GOT3 (cell line): ENCODE results near the gene FTO.

ENCODE experiments used
- DNase-seq: peaks from one replicate; lab custom pipeline; 2025; ENCODE audit warnings: mixed read lengths; lab: John Stamatoyannopoulos, UW

Gene FTO

DNA sequence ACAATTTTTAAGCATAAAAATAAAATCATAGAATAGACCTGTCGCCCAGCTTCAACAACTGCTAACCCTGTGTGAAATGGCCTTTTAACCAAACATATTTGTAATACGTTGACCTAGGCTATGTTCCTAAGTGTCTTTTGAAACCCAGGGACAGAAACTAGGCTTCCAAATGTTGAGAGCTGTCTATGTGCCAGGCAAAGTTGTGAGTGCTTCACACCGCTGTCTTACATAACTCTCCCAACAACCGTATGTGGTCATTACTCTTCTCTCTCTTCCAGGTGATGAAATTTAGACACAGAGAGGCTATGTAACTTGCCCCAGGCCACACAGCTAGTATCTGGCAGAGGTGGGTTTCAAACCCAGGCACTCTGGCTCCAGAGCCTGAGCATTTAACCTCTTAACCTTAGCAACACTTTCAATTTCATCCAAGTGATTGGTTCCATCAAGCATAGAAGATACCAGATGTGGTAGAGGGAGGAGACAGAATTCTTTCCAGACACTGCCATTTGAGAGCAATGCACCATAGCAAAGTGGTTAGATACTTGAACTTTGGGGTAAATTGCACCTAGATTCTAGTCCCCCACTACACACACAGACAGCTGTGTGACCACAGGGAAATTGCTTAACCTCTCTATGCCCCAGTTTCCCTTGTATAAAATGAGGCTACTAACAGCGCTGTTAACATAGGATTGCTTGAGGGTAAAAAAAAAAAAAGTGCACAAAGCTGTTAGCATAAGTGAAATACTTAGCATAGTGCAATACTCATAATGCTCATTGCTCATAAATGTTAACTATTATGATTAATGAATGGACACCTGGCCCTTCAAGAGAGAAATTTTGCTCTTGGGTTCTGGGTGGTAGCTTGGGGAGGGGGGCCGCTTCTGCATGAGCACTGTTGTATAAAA is 422.0 kb downstream of the FTO start:
- DNase-seq, result no peak

DNA sequence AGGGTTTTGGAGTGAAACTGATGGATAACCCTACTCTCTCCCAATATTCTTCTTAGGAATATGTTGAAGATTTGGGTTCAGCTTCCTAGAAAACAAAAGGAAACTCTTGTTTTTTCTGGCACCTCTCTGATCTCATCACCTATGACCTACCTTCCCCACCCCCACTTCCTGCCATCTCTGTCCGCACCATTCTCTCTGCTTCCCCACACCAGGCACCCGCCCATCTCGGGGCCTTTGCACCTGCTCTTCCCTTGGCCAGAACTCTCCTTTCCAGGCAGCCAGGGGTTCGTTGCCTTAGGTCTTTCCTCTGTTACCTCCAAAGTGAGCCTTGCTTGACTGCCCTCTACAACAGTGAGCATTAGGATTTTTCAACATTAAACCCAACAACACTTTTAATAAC is 423.0 kb downstream of the FTO start:
- DNase-seq, result no peak

DNA sequence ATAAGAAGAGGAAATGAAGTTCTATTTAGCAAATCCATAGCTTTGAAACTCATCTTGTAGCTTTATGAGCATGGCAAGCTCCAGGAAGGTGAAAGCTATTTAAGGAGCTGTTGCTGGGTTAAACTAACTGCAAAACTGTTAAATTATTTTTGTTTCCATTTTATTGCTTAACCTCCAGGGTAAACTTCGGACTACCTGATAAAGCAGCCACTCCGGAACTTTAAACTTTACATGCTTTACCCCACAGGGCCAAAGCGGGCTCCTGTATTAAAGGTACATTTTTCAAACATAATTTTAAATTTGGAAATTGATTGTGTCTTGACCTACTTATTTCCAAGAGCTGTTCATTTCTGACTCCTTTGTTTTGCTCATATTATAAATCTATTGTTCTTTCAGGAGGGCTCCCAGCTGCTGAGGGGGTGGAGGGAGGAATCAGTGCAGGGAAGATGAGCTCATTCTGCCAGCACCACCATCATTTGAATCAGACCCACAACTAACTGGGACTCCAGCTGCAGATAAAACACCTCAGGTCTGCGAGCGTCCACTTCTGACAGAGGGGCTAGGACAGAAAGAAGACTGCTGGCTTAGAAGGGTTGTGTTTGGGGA is 424.8 kb downstream of the FTO start:
- DNase-seq, result no peak

DNA sequence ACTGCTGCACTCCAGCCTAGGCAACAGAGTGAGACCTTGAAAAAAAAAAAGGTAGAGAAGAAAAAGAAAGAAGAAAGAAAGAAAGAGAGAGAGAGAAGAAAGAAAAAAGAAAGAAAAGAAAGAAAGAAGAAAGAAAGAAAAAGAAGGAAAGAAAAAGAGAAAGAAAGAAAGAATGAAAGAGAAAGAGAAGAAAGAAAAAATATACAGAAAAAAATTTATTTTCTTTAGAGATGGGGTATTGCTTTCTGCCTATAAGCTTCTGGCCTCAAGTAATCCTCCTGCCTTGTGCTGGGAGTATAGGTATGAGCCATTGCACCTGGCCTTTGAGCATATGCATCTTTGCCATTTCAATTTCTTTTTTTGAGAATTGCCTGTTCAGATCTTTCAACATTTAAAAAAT is 425.9 kb downstream of the FTO start:
- DNase-seq, result no peak

DNA sequence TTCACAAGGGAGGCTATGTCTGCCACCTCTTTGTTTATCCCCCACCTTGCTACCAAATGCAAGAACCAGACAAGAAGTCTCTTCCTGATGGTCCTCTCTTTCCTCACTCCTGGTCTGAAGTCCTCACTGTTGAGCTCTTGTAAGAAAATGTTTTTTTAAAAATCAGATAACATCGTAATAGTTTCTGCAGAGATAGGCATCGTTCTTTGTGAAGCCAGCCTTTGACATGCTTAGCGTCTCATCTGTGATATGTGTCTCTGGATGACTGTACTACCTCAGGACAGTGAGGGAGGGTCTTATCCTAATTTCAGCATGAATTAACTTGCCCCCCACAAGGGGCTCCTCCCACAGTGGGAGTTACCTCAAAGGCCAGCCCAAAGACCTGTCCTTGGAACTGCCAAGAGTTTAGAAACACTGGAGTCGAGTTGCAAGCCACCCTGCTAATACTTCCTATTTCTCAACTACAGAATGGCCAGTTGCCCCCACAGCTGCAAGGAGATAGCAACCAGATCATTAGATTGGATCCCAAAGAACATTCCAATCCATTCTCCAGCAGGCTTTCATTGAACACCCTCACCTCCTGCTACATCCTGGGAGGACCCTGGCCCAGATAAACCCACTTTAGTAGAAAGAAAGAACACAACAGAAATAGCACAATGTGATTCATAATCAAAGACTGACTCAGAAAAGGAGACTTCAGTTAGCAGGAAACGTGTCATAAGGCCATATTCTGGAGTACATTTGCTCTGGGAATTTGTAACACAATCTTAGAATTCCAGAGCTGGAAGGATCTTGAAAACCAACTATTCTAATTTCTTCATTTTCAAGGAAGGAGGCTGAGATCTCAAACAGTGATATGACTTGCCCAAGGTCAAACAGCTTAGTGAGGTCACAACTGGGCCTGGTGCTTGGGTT is 431.7 kb downstream of the FTO start:
- DNase-seq, result no peak

DNA sequence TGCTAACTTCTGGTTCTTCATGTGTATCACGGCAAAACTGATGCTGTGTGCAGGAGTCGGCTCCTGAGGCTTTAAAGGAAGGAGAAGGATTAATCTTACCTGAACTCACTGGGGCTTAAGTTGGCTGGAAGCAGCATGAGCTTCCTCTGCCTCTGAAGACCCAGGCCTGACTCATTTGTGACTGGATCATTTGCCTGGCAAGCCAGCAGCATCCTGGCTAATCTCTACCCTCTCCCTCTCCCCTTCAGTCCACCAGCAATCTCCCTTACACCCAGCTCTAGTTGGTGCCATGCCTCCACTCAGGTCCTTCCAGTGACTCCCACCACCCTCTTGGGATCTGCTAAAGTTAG is 432.3 kb downstream of the FTO start:
- no peak for DNase-seq

DNA sequence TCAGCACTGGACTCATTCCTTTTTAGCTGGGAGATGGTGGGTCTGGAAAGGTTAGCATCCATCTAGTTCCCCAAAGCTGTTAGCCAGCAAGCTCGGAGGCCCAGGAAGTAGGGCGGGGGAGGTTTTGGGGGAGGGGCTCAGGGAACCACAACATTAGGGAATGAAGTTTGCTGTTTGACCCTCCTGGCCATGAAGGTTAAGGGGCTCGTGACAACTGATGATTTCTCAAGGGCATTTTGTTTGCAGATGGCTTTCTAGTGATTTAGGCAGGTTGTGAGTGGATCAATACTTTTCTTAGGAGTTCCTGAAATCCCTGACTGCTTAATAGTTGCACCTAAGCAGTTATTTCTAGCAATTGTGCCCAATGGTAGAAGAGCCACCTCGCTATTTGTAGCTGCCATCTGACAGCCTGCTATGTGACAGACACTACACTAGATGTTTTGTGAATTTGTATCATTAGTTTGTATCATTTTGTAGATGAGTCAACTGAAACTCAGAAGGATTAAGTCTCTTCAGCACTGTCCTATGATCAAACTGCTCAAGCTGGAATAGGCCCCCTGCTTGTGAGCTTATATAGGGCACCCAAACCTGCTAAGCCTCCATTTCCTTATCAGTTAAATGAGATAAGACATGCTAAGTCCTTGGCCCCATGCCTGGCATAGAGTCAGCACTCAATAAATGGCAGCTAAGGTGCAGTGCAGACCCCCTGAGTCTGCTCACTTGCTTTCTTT is 436.3 kb downstream of the FTO start:
- DNase-seq, result no peak

DNA sequence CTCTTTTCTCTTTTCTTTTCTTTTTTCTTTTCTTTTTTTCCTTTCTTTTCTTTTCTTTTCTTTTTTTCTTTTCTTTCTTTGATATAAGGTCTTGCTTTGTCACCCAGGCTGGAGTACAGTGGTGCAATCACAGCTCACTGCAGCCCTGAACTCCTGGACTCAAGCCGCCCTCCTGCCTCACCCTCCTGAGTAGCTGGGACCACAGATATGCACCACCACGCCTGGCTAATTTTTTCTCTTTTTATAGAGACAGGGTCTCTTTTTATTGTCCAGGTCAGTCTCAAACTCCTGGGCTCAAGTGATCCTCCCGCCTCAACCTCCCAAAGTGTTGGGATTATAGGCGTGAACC is 436.8 kb downstream of the FTO start:
- DNase-seq, result no peak

DNA sequence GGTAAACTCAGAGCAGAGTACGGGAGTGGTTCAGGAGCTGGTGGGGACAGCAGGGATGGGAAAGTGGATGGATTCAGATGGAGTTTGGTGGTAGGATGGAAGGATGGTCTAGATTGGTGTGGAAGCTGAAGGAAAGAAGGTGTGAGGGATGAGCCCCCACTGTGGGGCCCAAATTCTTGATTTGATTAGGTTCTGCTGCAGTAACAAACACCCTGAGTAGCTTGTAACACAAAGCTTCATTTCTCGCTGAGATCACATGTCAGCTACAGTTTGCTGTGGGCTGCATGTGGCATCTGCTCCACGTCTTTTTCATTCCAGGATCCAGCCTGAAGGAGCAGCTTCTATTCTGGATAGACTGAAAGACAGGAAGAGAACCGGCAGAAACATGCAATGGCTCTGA is 438.8 kb downstream of the FTO start:
- no peak for DNase-seq

DNA sequence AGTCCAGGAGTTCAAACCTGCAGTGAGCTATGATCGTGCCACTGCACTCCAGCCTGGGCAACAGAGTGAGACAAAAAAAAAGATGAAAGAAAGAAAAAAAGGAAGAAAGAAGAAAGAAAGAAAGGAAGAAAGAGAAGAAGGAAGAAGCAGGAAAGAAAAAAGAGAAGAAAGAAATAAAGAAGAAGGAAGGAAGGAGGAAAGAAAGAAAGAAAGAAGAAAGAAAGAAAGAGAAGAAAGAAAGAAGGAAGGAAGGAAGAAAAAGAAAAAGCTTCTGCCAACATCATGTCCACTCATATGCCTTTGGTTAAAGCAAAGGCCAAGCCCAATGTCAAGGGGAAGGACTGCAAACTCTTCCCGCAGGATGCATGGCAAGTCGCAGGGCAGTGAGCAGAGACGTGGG is 439.5 kb downstream of the FTO start:
- DNase-seq, result no peak

DNA sequence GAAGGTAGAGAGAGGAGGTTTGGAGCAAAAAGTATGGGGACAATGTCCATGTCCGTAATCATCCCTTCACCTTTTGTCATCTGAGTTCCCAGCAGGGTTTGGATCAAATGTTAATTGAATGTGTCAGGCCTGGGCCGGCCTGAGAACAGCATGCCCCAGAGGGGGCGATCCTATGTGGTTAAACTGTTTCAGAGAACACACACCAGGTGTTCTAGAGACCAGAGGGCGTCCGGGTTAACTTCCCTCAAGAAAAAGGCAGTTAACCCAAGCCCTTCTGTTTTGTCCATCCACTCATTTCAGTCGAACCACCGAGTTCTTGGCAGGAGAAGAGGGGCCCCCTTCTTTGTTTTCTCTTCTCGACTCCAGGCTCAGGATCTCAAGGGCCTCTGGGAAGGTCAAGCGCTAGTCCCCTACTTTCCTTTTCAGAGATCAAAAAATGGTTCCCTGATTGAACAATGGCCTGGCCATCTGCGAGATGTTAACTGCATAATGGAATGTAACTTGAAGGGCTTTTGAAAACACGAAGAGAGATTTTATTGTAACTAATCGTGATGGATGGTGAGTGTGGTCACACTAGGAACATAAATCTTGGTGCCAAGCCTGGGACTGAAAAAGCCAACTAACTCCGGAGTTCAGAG is 440.1 kb downstream of the FTO start:
- no peak for DNase-seq

DNA sequence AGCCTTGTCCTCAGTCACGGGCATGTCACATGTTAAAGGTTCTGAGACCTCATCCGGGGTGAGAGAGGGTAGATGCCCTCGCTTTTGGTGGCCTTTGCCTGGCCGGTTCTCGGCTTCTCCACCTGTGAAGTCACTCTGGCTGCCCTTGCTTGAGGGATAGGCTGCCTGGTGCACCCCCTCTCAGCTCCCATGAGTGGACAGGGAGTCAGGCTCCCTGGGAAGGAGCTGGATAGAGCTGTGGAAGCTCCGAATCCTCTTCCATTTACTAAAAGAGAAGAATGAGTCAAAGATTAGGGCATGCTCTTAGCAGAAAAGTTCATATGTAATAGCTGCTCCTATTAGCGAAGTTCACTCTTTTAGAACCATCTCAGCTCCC is 440.6 kb downstream of the FTO start:
- DNase-seq, result no peak

DNA sequence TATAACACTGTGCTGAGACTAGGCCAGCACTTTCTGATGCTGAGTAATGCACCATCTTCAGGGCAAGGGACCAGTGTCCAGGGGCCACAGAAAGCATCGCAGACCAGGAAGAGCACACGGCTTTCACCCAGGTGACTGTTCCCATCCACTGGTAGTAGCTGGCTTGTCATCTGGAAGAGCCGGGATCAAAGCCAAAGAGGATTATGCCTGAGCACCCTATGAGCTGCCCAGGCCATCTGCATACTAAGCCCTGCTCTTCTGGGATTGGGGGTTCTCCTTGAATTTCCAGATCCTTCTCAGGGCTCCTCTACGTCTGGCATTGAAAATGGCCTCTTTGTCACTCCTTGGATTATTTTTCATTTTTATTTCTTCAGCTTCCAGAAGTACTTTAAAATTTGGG is 441.9 kb downstream of the FTO start:
- DNase-seq, result no peak

DNA sequence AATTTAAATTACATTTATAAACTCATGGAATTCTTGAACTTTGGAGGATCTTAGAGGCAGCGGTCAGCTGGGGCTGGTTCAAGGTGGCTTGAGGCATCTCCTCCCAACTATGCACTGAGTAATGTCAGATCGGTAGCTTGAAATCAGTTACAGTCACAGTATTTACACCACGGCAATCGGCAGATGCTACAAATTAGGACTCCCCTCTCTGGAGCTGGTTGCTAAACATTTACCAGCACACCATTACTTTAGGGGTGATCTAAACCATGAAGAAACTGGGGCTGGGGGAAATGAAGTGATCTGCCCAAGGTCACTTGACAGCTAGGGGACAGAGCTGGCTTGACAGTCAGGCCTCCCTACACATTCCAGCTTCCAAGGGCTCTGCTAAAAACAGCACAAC is 445.0 kb downstream of the FTO start:
- no peak for DNase-seq

DNA sequence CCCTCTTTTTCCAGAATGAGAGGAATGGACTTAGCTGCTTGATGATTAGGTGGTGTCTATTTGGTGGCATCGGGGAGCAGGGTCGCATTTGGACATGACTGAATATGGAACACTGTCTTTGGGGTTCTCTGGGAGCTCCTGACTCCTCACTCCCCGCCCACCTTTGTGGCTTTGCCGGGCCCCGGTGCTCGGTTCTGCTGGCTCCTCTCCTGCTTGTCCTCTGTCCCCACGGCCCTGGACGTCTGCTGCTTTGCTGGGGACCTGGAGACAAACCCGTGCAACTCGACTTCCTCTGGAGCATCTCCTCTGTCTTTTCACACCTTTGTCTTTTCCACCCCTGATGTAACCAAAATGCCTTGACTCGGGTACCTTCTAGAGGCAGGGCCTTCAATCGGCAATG is 446.9 kb downstream of the FTO start:
- DNase-seq, result no peak

DNA sequence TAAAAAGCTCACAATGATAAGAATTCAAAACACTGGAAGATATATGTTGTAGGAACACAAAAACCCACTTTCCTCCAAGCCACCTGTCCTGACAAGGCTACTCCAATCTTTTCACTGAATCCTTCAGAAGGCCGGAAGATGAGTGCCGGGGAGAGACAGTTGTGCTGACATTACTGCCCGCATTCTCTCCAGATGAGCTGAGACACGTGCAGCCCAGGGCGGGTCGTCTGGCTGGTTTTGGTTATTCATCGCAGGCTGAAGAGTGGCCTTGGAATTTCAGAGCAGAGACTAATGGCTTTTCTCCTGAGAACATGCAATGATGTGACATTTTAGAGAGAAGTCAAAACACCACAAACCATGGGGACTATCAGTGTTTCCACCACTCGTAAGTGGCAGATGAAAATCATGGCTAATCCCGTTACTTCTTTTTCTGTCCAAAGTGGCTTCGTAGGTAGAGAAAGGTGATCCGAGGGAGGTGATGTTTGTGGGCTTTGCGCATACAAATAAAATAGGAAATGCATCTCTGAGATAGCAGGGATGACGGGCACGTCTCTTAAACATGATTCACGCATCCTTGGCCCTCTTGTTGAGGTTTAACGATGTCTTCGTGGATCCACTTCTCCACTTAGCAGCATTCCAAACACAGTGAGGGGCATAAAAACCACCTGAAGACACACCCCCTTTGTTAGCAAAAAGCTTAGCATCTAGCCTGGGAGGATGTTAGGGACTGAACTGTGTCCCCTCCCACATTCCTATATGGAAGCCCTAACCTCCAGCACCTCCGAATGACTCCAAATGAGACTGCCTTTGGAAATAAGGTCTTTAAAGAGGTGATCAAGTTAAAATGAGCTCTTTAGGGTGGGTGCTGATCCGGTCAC is 448.6 kb downstream of the FTO start:
- DNase-seq, result no peak

DNA sequence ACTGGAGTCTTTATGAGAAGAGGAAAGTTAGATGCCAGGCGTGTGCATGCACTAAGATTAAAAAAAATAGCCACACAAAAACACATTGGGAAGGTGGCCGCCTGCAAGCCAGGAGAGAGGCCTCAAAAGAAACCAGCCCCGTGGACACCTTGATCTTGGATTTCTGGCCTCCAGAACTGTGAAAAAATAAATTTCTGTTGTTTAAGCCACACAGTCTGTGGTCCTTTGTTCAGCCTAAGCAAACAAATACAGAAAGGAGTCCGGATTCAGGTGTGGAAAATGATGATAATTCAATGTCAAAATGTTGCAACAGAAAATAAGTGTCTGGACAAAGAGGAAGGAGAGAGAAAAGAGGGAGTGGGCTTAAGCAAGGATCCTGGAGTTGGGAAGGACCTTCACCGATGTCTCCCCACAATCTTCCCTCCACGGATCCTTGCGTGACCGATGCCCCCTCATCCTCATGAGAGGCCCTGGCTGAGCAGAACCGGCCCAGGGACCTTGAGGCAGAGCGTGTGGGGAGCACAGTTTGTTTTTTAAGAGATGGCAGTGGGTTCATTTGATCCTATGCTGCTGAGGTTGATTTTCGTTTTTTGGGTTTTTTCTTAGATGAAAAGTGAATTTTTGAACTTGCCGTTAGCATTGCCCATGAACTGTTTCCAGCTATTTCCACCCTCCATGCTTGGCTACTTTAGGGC is 449.4 kb downstream of the FTO start:
- no peak for DNase-seq

DNA sequence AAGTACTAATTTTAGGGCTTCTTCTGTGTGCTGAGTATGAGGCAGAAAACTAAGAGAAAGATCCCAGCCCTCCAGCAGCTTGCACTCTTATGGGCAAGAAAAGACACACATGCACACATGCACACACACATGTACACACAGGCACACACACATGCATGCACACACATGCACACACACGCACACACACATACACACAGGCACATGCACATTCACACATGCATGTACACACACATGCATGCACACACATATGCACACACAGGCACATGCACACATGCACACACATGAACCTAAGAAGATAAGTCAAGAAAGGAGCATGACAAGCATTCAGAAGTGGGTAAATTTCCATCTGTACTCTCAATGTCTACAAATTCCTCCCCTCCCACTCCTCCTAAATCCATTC is 452.4 kb downstream of the FTO start:
- DNase-seq, result no peak

DNA sequence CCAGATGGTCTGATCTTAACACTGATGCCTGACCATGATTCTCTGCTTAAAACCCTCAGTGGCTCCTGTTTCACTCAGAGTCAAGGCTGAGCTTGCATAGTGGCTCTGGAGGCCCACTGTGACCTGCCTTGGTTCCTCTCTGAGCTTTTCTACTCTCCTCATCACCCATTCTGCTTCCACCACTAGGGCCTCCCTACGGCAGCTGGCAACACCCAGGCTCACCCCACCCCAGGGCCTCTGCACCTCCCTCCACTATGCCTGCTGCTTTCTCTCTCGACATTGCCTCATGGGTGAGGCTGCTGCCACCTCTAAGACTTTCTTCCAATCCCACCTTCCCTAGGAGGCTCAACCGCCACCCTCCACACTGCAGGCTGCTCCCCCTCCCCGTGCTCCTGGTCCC is 455.0 kb downstream of the FTO start:
- no peak for DNase-seq

DNA sequence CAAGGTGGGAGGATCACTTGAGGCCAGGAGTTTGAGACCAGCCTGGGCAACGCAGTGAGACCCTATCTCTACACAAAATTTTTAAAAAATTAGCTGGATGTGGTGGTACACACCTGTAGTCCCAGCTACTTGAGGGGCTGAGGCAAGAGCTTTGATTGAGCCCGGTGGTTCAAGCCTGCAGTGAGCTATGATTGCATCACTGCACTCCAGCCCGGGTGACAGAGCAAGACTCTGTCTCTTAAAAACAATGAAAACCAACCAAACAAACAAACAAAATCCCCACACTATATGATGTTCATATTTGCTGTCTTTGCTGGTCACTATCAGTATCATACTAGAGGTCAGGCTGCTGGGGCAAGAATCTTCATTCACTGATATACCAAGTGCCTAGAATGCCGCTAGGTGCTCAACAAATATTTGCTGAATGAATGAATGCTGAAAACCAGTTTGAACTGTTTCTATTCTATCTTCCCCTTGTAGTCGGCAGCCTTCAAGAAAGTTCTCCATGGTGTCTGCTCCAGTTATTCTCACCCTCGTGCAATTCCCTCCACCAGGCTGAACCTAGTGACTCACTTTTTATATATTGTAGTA is 455.6 kb downstream of the FTO start:
- no peak for DNase-seq
